ENCODE results near the gene TMED5. TPM values are rescaled to one million over a fixed set of nuclear protein-coding genes. Genes with fewer than 3 reads are reported as not detected.

TMED5 gene
- total RNA-seq, 1 donor from 2014 or later: 33.6 TPM

GRCh38 chr1:93106226-93106625, 74.0 kb downstream of the TMED5 start:
- Mint-ChIP-seq H3K36me3 (ENCODE audit: low read depth) (peaks cover 8% of the 10 kb centered on the region), H3K27ac (ENCODE audit: unreplicated experiment) (no peak overlapping the region), H3K27me3 (ENCODE audit: low read depth) (no peaks in the 10 kb centered on the region), H3K9me3 (ENCODE audit: low read depth) (peaks cover 16% of the 10 kb centered on the region), H3K4me3 (ENCODE audit: unreplicated experiment) (no peak overlapping the region), H3K4me1 (ENCODE audit: low read depth) (peaks cover 15% of the 10 kb centered on the region)
- TF ChIP-seq CTCF (IDR thresholded peaks at IDR 0.05): no peak
- DNase-seq (ENCODE audit: low spot score): no peak

- H3K9me3 Mint-ChIP-seq (ENCODE audit: low read depth): no peaks in the 10 kb centered on the region
- peaks cover 5% of the 10 kb centered on the region for H3K4me1 Mint-ChIP-seq (ENCODE audit: low read depth)
- no peak for DNase-seq (ENCODE audit: low spot score)
- no peak for TF ChIP-seq CTCF (IDR thresholded peaks at IDR 0.05)
- no peaks in the 10 kb centered on the region for H3K27me3 Mint-ChIP-seq (ENCODE audit: low read depth)
- H3K36me3 Mint-ChIP-seq (ENCODE audit: low read depth): peaks cover 2% of the 10 kb centered on the region
- no peak overlapping the region for H3K27ac Mint-ChIP-seq (ENCODE audit: unreplicated experiment)
- no peak overlapping the region for H3K4me3 Mint-ChIP-seq (ENCODE audit: unreplicated experiment)
These were observed 78.1 kb downstream of the TMED5 start for GRCh38 chr1:93102142-93102541.

Other genes with a start within 250 kb of the TMED5 start
- gene DIPK1A, start 219.0 kb downstream of the TMED5 start, total RNA-seq: 7.7 to 11.2 TPM (median 10.6 TPM) in 3 replicates
- 17.7 to 22.4 TPM (median 20.0 TPM) in 3 replicates for gene MTF2, start 101.1 kb downstream of the TMED5 start, total RNA-seq
- gene CCDC18, start 311 bp upstream of the TMED5 start, total RNA-seq: 2.9 to 5.7 TPM (median 3.6 TPM) in 3 replicates
- gene DR1, start 165.5 kb upstream of the TMED5 start, total RNA-seq: 62.7 to 66.9 TPM (median 65.3 TPM) in 3 replicates

All from chondrocyte (in vitro differentiated cells).